HG02981 (cell line): ENCODE data around the gene SMTN.
"Not testable (repeated sequence)": the region's sequence is repeated elsewhere in the genome, so short reads cannot be mapped to it uniquely, and the experiment has no call there.

Source experiments
- ATAC-seq: cut with Tn5 transposase; IDR thresholded peaks from one replicate; pipeline ENCODE4 v1.9.1; 2021; ENCODE audit warnings: mild to moderate bottlenecking, moderate library complexity; ENCODE audit not compliant: unreplicated experiment

Gene SMTN

GRCh38 chr22:31089160-31090100 lies 8.3 kb downstream of the SMTN start:
- ATAC-seq, result no peak

DNA sequence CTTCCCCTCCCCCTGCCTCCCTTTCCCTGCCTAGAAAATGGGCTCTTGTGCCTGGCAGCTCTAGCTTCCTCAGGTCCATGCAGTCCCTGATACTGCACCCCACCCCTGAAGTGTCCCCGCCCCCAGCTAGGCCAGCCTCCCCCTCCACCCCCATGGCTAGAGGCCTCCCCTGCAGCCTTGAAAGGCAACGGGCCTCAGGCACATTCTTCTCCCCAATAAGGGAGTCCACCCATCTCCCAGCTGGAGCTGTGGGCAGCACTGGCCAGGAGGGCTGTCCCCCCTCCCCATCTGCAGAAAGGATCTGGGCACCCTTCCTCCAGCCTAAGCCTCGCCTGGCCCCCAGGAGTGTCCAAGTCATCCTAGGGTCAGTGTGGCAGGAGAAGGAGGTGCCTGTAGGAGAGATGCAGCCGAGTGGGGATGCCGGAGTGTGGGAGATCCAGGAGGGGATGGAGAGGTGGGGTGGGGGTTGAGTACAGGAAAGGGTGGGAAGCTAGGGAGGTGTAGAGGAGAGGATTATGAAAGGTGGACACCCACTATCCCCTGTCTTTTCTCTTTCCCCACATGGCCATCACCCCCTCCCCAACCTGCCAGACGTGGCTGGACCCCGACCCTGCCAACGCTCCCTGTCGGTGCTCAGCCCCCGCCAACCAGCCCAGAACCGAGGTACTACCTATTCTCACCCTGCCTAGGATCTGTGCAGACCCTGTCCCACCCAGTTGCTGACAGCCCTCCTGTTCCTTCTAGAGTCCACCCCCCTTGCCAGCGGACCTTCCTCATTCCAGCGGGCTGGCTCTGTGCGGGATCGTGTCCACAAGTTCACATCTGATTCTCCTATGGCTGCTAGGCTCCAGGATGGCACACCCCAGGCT lies 9.3 kb downstream of the SMTN start:
- no peak for ATAC-seq

GRCh38 chr22:31091106-31091975 lies 10.2 kb downstream of the SMTN start:
- no peak for ATAC-seq

- no peak for ATAC-seq
Measured at GRCh38 chr22:31092161-31092560, 11.0 kb downstream of the SMTN start.

DNA sequence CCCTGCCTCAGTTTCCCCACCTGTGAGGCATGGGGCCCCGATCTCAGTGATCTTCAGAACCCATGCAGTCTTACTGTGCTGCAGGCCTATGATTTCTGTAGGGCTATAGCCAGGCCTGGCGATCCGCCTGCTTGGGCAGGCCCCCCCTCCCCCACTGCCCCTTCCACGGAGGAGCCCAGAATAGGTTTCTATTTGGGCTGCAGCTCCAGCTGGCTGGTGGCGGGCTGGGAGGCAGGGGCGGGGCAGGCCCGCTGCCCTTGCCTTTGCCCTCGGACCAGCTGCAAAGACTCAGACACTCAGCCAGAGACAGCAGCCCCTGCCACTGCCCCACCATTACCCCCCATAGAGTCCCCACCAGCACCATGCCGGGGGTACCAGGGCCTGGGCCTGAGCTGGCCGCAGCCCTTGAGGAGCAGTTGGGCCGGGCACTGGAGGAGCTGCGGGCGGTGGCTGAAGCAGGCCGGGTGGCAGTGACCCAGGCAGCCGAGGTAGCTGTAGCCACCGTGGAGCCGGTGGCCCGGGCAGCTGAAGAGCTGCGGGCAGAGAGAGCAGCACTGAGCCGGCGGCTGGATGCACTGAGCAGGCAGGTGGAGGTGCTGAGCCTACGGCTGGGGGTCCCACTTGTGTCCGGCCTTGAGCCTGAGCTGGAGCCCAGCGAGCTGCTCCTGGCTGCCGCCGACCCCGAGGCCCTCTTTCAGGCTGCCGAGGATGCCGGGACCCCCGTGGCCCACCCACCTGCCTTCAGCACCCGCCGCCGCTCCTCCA lies 12.2 kb downstream of the SMTN start:
- no peak for ATAC-seq

DNA sequence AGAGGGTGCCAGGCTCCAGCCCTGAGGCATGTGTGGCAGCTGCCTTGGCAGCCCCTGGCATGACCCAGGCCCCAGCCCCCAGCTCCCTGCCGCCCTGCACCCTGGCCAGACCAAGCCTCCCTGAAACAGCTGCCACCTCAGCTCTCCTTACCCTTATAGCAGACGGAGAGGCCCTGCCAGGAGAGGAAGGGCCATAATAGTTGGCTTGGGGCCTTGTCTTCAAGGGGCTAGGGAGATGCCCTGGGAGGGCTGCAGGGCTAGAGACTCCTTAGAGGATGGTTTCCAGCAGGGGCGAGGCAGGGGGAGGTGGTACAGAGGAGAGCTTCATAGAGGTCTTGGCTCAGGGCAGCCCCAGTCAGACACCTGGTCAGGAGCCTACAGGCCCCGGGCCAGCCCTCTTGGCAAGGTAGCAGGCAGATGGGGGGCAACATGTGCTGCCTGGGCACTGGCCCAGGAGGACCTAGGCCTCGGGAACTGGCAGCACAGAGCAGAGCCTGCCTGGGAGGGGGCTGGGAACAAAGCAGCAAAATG lies 13.0 kb downstream of the SMTN start:
- no peak for ATAC-seq

GRCh38 chr22:31094741-31095140 lies 13.6 kb downstream of the SMTN start:
- no peak for ATAC-seq

DNA sequence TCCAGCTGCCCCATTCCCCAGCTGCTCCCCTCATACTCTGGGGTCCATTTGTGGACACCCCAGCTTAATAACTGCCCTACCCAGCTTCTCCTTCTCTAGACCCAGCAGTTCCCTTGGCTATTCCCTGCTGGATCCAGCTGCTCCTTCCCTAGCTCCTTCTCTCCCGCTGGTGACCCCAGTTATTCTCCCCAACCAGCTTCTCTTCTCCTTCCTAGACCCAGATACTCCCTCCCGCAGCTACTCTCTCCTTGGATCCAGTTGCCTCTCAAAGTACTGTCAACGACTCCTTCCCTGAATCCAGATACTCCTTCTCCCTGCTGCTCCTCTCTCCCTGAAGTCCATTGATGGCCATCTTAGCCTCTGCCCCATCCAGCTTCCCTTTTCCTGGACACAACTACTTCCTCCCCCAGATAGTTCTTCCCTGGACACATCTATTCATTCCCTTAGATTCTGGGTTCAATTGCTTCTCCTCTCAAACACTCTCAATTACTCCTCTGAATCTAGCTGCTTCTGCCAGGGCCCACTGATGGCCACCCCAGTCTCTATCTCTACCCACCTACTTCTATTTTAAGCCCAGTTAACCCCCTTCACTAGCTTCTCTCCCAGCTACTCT lies 14.6 kb downstream of the SMTN start:
- no peak for ATAC-seq

GRCh38 chr22:31096657-31097279 lies 15.7 kb downstream of the SMTN start:
- no peak for ATAC-seq

DNA sequence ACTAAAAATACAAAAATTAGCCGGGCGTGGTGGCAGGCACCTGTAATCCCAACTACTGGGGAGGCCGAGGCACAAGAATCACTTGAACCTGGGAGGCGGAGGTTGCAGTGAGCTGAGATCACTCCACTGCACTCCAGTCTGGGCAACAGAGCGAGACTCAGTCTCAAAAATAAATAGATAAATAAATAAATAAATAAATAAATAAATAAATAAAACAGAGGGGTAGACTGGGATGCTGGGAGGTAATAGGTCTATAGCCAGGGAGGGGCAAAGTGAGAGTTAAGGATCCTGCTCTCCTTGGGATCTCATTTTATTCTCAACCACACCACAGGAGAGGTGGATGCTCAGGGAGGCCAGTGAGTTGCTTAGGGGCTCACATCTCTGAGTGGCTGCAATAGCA lies 16.4 kb downstream of the SMTN start:
- not testable (repeated sequence) for ATAC-seq

GRCh38 chr22:31097941-31098631 lies 17.0 kb downstream of the SMTN start:
- ATAC-seq, result no peak

- no peak for ATAC-seq
Measured at GRCh38 chr22:31098632-31099110, 17.6 kb downstream of the SMTN start.

DNA sequence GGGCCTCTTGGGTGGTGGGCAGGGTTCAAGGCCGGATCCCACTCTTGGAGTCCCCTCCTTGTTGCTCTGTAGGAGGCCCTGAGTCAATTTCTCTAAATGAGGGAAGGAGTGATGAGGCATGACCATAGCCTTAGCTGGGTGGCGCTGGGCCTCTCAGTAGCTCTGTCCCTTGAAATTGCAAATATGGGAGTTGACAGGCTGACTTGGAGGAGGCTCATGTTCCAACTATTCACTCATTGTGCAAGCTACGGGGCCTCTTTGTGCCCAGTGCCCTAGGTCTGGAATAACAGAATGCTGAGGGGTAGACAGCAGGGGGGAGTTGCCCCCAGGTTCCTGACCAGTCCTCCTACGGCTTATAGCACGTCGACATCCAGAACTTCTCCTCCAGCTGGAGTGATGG lies 18.3 kb downstream of the SMTN start:
- no peak for ATAC-seq

GRCh38 chr22:31099841-31100761 lies 19.0 kb downstream of the SMTN start:
- no peak for ATAC-seq

GRCh38 chr22:31100762-31101525 lies 19.8 kb downstream of the SMTN start:
- ATAC-seq, result no peak

DNA sequence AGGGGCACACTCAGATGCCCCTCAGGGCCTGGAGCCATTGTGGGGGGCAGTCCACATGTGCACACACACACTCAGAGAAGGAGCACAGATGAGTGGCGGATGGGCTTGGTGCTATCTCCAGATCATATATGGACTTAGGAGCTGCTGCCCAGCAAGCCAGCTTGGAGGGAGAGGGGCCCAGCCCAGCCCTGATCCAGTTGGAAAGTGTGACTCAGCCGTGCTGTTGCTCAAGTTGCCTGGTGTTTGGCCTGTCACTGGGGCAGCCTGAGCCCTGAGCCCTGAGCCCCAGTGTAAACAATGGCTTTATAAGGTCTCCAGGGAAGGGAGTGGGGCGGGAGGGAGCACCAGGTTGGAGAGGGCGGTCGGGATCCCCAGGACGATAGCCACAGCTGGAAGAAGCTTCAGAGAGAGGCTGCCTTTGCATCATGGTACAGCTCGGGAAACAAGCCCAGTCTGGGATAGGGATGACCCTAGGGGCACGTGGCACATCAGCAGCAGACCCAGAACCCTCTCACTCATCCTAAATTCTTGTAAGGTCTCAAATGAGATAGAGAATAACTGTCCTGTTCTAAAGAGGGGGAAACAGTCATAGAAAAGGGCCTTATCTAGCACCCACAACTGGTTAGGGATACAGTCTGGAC lies 21.4 kb downstream of the SMTN start:
- no peak for ATAC-seq
